ENCODE measurements around the gene SNCA.

SNCA gene

DNA sequence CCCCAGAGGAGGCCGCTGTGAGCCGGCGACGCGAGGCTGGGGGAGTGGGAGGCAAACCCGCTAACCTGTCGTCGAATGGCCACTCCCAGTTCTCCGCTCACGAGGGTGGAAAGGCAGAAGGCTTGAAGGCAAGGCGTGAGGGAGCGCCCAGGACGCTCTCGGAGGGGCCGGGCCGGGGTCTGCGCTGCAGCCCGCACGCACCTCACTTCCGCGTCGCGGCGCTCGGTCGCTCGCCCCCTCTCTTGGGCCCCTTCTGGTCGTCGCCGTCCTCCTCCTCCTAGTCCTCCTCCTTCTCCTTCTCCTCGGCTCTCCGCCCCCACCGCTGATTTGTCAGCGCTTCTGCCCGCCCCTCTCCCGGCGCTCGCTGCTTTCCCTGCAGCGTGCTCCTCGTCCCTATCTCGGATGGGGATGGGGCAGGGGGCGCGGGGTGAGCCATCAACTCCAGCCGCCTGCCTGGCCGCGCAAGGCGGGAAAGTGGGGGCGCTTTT is at the start of gene SNCA:
Gene SNCA, minus strand, starts transcription at position 265 of the 488 bp plus-strand sequence. CDS start 1,494 bp downstream, outside the sequence.
- DNase-seq (ENCODE audit: low spot score), result peak; percentile 87

- DNase-seq (ENCODE audit: low spot score), result no peak
Measured at GRCh38 chr4:89879215-89879614, 42.3 kb upstream of the SNCA start.

- DNase-seq (ENCODE audit: low spot score), result no peak
Measured at GRCh38 chr4:89878611-89879010, 41.6 kb upstream of the SNCA start.

DNA sequence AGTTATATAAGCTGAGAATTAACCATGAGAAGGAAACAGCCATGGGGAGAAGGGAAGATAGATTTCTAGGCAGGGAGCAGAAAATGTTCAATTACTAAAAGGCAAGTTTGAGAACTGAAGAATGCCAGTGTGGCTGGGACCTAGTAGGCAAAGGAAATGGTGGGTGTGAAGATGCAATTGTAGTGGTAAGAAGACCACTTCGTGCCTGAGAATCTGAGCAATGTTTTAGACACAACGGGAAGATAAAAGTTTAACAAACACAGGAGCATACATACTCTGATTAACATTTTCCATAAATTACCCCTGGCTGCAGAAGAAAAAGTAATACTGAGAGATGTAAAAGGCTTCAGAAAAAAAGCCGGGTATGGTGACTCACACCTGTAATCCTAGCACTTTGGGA is 39.6 kb upstream of the SNCA start:
- DNase-seq (ENCODE audit: low spot score), result no peak

- DNase-seq (ENCODE audit: low spot score), result no peak
Measured at GRCh38 chr4:89871211-89871610, 34.2 kb upstream of the SNCA start.

GRCh38 chr4:89868999-89869589 is 32.1 kb upstream of the SNCA start:
- no peak for DNase-seq (ENCODE audit: low spot score)

DNA sequence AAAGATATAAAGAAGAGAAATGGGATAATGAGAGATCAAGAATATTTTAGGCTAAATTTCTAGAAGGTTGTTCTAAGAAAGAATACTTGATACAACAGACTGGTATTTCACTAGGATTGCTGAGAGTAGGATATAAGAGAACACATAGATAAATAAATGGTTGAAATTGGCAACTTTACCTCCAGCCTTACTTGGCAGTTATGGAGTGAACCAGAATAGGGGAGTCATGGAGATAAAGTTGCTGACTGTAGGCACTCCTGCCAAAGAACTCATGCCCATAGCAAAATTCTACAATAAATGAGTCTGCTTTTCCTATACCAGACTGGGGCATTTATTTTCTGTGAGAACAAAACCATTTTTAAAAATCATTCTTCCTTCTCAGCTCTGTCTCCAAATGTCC is 31.3 kb upstream of the SNCA start:
- DNase-seq (ENCODE audit: low spot score), result no peak

DNA sequence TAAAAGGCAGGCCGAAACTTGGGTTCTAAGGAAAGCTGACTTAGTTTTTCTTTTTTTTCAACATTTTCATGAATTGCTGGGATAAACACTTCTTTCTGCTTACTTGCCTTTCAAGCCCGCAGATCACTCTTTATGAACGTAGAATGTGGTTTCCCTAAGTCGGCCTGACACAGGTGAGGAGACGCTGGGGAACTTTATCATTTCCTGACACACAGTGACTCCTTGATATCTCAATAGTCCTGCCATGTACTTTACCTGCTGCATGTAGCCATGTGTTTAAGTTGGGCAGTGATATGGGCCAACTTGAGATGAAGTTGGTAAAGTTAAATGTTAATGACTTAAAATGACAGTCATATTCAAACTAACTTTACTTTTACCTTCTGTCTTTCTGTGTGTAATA is 26.6 kb upstream of the SNCA start:
- DNase-seq (ENCODE audit: low spot score), result no peak

DNA sequence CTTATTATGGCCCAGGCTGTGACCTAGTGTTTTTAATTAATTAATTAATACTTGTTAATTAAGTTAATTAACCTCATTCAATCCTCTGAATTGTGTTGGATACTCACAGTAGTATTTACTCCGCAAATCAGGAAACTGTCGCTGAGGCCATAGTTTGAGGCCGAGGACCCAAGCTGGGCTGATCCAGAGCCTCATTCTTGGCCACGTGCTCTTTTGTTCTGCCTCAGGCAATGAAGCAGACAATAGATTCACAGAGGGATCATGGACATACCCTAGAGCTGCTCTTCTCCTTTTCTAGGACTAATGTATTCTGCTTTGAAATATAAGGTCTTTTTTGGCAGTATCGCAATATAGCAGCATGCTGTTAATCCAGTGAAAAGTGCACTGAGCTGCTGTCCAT is 24.0 kb upstream of the SNCA start:
- no peak for DNase-seq (ENCODE audit: low spot score)

DNA sequence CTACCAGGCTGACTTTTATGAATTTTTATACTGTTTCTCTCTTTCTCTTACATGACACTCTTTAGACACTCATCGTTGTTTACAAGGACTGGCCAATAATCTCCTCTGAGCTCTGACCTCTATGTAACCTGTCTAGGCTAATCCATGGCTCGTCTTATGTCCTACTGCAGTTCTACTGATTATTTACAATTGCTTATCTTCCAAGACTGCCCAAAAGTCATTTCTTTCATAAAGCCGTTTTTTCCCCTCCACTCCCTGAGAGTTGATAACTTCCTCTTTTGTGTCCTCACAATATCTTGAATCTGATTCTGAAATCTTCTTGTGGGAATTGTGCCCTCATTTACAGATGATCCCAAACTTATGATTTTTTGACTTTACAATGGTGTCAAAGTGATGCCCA is 18.3 kb upstream of the SNCA start:
- no peak for DNase-seq (ENCODE audit: low spot score)

DNA sequence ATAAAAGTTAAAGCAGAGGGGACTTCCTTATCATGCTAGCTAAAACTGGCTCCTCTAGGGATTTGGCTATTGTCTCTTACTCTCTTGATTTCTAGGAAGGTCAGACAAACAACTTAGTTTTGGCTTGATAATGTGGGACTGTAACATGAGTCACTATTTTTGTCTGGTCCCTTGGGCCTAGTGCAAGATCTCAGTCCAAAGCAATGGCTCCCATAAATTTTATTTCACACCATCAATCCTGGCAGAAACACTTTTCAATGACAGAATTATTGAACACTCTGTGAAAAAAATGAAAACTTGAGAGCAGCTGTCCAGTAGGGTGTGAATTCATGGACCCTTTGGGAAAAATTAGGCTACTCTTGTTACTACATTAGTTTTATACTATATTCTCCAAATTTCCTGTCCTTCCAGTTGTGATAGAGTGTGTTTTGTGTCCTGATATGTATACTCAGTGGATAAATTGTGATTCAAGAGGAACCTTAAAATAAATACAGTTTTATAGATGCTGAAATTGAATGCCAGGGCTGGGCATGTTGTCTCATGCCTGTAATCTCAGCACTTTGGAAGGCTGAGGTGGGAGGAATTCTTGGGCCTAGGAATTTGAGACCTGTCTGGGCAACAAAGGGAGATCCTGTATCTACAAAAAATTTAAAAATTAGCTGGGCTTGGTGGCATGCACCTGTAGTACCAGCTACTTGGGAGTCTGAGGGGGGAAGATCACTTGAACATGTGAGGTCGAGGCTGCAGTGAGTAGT is 10.8 kb upstream of the SNCA start:
- no peak for DNase-seq (ENCODE audit: low spot score)

DNA sequence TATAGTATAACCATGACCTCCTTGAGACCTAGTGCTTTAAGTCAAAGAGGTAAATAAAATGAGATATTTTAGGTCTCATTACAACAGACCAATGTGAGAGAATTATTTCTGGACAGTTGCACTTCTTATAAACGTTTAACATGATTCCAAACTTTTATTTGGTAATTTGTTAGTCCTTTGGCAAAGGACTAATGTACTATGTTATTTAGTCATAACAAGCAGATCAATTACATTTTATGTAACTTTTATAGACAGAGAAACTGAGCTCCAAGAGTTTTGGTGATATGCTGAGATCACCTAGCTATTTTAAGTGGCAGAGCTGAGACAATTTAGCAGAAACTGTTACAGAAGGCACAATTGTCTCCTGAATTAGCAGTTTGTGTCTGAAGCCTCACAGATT is 2.6 kb upstream of the SNCA start:
- no peak for DNase-seq (ENCODE audit: low spot score)

- peak; percentile 53 for DNase-seq (ENCODE audit: low spot score)
Measured at GRCh38 chr4:89837993-89838390, 1.0 kb upstream of the SNCA start.

GRCh38 chr4:89837385-89837992 is 528 bp upstream of the SNCA start:
- DNase-seq (ENCODE audit: low spot score), result peak; percentile 72

DNA sequence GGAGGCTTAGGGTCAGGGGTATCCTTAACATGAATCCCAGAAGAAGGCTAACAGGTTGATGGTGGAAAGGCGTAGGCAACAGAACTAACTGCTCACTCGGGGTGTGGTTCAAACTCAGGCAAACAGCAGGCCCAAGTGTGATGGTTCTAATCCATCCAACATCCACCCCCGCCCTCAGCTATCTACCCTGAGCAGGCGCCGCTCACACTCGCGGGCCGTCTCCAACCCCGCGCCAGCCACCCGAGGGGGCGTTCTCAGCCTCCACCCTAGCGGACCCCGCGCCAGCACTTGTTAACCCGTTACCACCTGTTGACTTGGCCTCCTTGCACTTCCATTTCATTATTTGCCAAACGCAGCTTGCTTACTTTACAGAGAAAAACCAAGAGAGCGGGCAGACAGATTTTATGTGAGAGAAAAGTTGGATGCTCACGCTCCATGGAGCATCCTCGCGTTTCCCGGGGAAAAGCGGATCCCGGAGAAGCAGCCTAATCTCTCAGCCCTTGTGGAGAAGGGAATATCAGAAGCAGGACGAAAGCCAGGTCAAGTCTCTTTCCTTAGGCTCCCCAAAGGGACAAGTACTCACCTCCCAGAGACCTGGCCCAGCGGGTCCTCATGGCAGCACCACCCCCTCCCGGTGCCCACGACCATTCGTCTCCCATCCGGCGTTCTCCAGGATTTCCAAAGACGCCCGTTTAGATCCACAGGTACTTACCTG is 773 bp downstream of the SNCA start:
- no peak for DNase-seq (ENCODE audit: low spot score)

DNA sequence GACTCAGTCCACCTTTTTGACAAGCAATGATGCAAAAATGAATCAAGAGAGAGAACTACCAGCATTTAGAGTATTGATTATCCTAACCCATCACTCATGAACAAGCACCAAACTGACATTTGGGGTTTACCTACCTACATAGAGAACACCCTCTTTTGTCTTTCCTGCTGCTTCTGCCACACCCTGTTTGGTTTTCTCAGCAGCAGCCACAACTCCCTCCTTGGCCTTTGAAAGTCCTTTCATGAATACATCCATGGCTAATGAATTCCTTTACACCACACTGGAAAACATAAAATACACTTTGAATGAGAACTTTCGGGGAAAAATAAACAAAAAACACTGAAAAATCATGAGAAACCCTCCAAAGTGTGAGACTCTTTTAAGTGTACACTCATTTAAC is 1.5 kb downstream of the SNCA start:
- DNase-seq (ENCODE audit: low spot score), result no peak

- no peak for DNase-seq (ENCODE audit: low spot score)
Measured at GRCh38 chr4:89834486-89835209, 2.3 kb downstream of the SNCA start.

- peak; percentile 80 for DNase-seq (ENCODE audit: low spot score)
Measured at GRCh38 chr4:89829470-89830138, 7.4 kb downstream of the SNCA start.

- DNase-seq (ENCODE audit: low spot score), result no peak
Measured at GRCh38 chr4:89823416-89823815, 13.5 kb downstream of the SNCA start.

GRCh38 chr4:89821612-89822011 is 15.3 kb downstream of the SNCA start:
- DNase-seq (ENCODE audit: low spot score), result no peak

DNA sequence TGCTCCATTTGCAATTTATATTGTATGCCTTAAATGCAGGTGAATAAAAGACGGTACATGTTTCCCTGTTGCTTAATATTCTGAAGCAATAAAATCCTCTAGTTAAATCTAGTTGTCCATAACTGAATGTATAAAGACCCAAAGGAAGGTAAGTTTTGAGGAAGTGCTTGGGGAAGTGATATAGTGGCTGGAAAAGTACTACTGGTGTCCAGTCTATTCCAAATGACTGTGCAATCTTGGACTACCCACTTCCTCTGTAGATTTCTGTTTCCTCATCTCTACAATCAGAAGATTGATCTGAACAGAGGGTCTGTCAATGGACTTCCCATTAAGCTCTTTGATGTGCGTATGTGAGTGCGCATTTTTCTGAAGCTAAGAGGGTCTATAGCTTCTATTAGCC is 17.0 kb downstream of the SNCA start:
- DNase-seq (ENCODE audit: low spot score), result no peak
